Hematopoietic multipotent progenitor cell treated with erythropoietin and hydrocortisone succinate and interleukin-3 and kit ligand, for 15 days (in vitro differentiated cells): ENCODE measurements around the gene DOCK3.
A peak's percentile ranks its signal among the peaks of the same experiment; 100 is the strongest.

Experiments used
- DNase-seq: peaks from one replicate; pipeline ENCODE4 v3.0.0-alpha.2; 2015; ENCODE audit warnings: low spot score

DOCK3 gene

DNA sequence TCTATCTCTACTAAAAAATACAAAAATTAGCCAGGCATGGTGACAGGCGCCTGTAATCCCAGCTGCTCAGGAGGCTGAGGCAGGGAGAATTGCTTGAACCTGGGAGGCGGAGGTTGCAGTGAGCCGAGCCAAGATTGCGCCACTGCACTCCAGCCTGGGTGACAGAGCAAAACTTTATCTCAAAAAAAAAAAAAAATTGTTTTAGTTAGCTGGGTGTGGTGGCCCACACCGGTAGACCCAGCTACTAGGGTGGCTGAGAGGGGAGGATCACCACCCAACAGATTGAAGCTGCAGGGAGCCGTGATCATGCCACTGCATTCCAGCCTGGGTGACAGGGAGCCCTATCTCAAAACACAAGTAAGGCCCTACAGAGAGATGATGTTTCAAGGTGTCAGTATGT, 712.6 kb downstream of the DOCK3 start:
- DNase-seq: peak; percentile 53

DNA sequence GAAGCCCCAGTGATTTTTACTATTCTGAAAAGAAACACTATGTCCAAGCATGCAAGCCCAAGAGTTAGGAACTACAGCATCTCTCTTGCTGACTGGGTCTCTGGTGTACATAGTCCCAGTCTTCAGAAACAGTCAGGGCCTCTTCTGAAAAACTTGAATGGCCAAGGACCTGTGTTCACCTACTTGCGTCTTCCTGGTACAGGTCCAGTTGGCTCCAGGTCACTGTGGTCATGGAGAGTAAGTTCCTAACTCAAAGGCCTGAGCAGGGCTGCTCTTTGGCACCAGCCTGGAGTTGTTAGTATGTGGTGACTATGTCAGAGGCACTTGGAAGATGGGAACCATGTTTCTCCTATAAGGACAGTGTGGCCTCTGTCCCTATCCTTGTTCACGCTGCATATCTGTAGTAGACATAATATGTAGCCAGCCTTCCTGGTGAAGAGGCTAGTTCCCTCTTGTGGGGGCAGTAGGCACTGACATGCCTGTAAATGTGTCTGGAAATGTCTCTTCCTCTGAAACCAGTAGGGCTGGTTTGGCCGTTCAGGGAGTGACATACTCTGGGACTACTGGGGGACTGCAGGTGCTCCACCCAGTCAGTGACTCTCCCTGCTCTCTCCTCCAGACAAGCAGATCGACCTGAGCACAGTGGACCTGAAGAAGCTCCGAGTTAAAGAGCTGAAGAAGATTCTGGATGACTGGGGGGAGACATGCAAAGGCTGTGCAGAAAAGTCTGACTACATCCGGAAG, 713.7 kb downstream of the DOCK3 start:
- DNase-seq: no peak

DNA sequence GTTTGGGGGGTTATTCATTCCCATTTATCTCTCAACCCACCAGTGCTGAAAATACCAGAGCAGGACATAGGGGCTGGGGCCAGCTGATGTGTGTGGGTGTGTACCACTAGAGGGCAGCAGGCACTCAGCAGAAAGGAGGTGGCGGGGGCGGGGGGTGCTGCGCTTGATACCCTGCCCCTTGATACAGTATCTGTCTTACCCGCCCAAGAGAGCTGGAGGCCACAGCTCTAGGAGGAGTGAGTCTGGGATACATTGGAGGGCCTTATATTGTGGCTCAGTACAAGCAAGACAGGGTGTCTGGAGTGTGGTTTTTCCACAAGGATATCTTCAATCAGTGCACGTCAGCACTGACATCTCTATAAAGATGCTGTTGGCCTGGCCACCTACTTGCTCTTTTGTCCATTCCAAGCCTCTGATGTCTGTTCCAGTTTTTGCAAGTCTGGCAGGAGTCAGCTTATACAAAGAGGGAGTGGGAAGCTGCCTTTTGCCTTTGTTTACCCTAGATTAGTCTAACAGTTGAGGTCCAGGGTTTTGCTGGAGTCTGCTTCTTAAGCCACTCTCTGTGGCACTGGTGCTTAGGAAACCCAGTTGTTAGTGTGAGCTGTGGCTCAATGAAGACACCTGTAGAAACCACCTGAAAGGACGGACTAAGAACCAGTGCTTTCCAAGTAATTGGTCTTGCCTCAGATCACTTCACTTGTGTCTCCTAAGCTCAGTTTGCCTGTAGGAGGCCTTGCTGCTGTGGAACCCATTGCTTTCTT, 714.9 kb downstream of the DOCK3 start:
- DNase-seq: peak; percentile 69

DNA sequence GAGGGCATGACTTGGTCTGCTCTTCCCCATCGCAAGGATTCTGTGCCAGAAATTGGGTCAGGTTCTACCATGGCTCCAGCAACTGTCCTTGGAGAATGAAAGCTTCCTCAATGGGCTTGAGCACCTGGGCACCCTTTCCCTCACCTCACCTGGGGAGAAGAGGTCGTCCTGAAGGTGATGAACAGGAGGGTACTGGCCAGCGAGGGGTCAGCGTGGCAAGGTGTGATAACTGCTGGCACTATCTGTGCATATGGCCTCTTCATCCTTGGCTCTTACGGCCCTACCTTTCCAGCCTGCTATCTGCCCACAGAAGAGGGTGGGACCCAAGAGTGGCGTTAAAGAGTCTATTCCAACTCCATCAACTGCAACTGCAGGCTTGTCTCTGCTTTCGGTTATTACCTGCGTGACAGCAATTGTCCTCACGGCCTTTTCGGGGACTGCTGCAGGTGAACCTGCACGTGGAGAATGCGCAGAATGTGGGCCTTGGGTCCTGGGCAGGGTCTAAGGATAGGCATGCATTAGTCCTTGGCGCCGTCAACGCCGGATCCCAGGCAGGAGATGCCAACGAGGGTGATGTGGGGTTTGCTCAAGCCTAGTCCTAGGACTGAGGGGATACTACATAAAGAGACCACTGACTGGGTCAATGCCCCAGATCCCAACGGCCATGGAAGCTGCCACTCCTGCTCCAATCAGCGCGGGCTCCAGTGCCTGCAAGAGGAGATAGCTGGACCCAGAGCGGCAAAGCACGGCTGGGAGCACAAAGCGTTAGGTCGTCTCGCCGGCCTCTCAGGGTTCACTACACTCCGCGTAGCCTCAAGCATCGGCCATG, 715.7 kb downstream of the DOCK3 start:
- no peak for DNase-seq

DNA sequence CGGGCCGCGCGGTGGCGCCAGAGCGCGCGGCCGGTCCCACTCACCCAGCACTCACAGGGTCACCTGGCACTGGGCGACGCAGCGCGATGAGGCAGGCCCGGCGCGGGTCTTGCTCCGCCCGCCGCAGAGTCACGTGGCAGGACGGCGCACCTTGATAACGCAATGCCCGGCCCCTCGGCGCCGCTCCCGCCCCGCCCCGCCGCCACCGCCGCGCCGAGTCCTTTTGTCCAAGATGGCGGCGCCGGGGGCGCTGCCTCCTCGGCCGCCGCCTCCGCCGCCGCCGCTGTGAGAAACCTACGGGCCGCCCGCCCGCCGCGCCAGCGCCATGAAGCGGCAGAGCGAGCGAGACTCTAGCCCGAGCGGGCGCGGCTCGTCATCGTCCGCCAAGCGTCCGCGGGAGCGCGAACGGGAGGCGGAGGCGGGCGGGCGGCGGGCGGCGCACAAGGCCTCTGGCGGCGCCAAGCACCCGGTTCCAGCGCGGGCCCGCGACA, 716.4 kb downstream of the DOCK3 start, which contains the start of gene RBM15B:
TSS of gene RBM15B (plus strand) at position 211 of the 491 bp plus-strand sequence. CDS start at position 326, 115 bp downstream.
- peak; percentile 95 for DNase-seq

DNA sequence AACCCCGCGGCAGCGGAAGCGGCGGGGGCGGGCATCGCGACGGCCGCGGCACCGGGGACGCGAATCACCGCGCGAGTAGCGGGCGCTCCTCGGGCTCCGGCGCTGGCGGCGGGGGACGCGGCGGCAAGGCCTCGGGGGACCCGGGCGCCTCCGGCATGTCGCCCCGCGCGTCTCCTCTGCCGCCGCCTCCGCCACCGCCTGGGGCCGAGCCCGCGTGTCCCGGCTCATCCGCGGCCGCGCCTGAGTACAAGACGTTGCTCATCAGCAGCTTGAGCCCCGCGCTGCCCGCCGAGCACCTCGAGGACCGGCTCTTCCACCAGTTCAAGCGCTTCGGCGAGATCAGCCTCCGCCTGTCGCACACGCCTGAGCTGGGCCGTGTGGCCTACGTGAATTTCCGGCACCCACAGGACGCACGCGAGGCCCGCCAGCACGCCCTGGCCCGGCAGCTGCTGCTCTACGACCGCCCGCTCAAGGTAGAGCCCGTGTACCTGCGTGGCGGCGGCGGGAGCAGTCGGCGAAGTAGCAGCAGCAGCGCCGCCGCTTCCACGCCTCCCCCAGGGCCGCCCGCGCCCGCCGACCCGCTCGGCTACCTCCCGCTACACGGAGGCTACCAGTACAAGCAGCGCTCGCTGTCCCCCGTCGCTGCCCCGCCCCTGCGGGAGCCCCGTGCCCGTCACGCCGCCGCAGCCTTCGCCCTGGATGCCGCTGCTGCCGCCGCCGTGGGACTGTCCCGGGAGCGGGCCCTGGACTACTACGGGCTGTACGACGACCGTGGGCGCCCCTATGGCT, 717.0 kb downstream of the DOCK3 start:
- DNase-seq: peak; percentile 33

DNA sequence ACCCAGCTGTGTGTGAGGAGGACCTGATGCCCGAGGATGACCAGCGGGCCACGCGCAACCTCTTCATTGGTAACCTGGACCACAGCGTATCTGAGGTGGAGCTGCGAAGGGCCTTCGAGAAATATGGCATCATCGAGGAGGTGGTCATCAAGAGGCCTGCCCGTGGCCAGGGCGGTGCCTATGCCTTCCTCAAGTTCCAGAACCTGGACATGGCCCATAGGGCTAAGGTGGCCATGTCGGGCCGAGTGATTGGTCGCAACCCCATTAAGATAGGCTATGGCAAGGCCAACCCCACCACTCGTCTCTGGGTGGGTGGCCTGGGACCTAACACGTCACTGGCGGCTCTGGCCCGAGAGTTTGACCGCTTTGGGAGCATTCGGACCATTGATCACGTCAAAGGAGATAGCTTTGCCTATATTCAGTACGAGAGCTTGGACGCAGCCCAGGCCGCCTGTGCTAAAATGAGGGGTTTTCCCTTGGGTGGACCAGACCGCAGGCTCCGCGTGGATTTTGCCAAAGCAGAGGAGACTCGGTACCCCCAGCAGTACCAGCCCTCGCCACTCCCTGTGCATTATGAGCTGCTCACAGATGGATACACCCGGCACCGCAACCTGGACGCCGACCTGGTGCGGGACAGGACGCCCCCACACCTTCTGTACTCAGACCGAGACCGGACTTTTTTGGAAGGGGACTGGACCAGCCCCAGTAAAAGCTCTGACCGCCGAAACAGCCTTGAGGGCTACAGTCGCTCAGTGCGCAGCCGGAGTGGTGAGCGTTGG, 717.8 kb downstream of the DOCK3 start:
- DNase-seq: no peak

DNA sequence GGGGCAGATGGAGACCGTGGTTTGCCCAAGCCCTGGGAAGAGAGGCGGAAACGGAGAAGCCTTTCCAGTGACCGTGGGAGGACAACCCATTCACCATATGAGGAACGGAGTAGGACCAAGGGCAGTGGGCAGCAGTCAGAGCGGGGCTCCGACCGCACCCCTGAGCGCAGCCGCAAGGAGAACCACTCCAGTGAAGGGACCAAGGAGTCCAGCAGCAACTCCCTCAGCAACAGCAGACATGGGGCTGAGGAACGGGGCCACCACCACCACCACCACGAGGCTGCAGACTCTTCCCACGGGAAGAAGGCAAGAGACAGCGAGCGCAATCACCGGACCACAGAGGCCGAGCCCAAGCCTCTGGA, 718.4 kb downstream of the DOCK3 start:
- no peak for DNase-seq

DNA sequence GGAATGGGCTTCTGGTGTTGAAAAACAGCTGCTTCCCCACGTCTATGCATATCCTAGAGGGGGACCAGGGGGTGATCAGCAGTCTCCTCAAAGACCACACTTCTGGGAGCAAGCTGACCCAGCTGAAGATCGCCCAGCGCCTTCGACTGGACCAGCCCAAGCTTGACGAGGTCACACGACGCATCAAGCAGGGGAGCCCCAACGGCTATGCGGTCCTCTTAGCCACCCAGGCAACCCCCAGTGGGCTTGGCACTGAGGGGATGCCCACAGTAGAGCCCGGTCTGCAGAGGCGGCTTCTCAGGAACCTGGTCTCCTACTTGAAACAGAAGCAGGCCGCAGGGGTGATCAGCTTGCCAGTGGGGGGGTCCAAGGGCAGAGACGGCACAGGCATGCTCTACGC, 718.8 kb downstream of the DOCK3 start:
- no peak for DNase-seq

DNA sequence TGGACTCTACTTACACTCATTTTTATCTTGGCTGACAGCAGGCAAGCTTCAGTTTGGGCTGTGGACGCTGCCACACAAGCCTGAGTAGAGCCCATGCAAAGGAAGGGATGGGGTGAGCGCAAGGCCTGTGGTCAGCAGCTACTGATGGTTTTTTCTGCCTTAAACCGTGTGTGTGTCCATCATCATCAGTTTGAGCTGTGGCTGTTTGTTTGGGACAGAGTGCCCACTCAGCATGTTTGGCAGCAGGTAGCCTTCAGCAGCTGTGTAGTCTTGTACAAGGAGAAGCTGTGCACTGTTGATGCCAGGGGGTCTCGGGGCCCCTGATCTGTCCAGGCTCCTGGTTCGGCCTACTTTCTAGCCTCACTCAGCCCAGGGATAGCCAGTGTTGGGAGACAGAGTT, 719.8 kb downstream of the DOCK3 start:
- no peak for DNase-seq

DNA sequence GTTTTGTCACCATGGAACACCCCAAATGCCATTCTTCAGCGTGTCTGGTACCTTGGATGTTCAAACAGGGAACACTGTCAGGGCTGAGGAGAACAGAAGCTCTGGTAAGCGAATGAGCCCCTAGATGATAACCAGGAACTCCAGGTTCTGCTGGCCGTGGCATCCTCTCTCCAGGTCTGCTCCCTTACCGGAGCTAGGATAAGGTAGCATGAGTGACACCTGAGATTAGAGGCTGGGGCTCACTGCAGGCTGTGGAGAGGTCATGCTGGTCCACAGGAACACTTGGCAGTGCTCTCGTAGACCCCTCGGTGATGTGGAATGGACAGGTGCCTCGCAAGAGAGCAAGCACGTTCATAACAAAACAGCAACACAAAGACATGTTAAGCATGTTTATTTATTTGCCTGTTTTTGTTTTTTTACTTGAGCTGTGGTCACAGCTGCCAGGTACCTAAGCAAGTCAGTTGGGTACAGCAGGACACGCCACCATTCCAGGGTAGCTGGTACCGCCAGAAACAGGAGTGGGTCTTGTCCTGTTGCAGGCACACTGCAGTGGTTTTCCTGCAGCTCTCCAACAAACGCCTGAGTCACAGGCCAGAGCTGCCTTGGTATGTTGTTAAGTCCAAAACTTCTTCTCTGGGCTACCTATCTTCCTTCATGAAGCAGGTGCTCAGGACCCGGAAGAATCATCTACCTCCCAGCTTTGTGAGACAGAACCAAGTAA, 720.9 kb downstream of the DOCK3 start:
- no peak for DNase-seq

DNA sequence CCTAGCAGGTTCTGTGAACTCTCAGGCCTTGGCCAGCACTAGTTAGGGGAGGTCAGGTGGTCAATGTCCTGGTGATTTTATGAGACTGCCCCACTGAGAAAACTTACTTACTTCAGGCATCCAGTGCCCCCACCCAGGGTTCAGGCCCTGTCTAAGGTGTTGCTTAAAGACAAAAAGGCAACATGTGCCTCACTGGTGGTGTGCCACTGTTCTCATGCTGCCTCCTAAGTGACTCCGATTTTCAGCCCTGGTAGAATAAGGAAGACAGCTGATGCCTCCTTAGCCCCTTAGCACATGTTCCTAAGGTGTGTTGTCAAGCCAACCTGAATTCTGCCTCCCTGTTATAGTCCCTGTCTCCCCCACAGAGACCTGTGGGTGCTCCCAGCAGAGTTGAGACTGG, 721.7 kb downstream of the DOCK3 start:
- no peak for DNase-seq

DNA sequence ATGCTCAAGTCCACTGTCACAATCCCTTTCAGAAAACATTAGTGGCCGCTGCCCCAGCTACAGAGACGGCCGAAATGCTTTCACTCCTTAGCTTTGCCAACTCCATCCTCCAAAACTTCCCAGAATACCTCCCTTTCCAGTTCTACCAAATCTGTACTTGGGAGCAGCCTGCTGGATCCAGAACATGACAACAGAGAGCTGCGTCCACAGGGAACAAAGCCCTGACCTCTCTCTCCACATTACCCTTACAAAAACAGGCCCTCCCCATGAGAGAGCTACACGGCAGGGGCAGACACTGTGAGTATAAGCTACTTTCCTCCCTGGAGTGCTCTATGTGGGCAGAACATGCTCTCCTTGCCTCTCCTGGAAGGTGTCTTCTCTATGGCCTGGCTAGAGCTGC, 722.7 kb downstream of the DOCK3 start:
- DNase-seq: no peak

DNA sequence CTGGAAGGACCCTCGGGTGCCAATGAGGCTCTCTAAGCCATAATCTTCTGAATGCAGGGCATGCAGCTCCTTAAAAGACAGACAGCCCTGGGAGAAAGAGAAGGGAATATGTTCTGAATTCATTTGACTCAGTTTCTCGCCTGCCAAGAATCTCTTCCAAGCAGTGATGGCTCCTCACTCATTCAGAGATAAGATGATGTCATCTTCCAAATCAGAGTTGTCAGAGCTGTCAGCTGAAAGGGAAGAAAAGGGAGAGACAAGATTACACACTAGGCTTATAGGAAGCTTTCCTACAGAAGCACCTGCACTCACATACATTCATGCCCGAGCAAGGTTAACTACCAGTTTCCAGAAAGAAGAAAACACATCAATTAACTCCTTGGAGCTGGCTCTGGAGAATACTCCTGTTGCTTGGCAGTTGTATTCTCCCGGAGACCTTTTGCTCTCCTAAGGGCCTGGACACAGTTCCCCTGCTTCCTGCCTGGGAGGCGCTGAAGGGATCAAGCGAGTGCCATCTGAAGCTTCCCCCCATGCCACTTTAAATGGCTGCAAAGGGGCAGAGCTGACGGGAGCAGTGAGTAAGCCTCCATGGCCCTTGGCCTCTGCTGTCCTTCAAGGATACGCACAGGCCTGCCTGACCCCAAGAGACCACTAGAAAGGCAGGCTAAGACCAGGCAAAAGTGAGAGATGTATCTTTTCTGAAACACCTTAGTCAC, 724.0 kb downstream of the DOCK3 start:
- no peak for DNase-seq

DNA sequence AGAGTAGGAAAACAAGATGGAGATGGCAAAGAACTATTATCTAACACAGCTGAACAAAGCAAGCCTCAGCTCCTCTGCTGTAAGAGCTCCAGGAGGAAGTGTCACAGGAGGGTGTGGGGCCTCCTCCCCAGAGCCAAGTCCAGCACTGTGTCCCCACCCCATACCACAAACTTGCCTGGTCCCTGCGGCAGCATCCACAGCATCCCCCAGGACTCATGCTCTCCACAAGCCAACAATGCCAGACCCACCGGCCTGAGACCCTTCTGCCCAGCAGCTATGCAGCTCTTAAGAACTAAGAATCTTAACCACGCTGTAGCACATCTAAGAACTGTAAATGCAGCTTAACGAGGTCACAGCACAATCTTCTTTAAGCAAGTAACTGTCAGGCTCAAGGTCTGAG, 725.4 kb downstream of the DOCK3 start:
- no peak for DNase-seq

DNA sequence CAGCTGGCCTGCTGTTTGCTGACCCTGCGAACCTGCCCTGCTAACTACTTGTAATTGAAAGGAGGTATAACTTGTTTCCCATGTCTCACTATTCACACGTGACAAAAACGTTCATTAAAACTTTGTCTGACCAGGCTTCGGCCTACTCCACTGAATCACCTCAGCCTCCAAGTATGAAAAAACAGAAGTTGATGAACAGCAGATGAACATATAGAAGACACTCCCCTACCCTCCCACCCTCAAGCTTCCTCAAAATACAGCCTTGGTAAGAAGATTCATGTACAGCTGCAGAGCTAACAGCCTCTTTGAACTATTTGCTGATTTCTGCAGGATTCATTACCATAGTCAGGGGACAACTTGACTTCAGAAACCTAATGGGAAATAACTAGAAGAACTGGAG, 727.0 kb downstream of the DOCK3 start:
- no peak for DNase-seq

DNA sequence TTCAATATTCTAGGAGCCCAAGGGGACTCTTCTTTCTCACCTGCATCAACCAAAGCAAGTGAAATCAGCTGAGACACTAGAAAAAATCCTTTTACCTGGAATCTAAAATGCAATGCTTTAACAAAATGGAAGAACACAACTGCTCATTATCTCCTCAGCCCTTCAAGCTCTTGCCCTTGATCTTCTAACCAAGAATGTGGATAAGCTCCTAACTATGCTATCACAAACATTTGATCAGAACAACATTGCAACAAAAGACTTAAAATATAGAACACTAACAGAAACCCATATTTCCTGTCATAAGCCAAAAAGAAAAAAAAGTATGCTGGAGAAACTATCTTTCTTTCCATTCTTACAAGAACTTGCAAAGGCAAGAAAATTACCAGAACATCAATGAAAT, 728.9 kb downstream of the DOCK3 start:
- no peak for DNase-seq

DNA sequence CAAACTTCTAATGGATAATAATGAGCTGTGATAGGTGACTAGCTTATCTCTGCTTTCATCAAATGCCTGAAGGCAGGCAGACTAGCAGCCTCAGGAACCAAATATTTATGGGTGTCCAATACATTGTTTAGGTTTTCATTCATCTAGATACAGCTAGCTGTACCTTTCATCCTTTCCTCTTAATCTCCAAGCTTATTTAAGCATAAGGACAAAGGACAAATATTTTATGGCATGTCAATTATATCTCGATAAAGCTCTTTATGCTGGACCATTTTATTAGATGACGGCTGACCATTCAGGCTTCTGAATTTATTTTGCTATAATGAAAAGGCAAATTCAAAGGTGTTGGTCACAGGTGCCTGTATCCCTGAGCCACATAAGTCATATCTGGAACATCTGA, 733.3 kb downstream of the DOCK3 start:
- DNase-seq: no peak

DNA sequence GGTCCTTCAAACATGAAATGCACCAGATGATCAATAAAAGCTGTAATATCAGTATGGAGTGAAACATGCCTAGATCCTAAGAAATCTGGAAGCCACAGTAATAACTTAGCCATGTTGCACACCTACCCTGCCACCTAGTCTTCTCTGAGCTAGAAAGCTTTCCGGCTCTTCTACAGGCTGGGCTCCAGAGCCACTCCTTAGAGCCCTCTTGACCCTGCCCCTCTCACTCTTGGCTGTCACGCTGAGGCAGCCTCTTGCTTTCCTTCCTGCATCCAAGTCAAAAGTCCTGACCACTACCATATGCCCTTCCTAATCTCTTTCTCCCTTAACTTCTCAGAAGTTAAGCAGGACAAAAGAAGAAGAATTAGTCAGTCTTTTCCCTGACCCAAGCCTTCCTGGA, 734.1 kb downstream of the DOCK3 start:
- no peak for DNase-seq

DNA sequence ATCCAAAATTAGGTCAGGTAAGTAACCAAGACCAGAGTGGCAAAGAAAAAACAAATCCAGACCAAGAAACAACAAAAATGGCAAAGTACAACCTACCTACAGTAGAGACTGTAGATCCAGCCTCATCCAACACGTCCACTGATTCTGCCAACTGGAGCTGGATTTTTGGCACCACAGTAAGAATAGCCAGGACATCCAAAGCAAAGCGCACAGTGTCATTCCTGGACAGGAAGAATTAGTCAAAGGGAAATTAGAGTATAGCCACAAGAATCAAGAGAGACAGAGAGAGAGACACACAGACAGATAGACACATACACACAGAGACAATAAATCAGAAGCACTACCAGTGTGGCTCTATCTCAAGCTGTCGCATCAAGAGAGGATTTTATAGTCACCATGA, 747.5 kb downstream of the DOCK3 start:
- no peak for DNase-seq
